ENCODE measurements around the gene CHD1L.
"Not testable (repeated sequence)": the region's sequence is repeated elsewhere in the genome, so short reads cannot be mapped to it uniquely, and the experiment has no call there.

Gene CHD1L

GRCh38 chr1:147326933-147327687 is 84.6 kb downstream of the CHD1L start:
- intact Hi-C loops (cut with micrococcal nuclease); H3K9me3 Mint-ChIP-seq; H3K4me3 Mint-ChIP-seq; H3K4me1 Mint-ChIP-seq (ENCODE audit: low read depth); H3K27me3 Mint-ChIP-seq; H3K36me3 Mint-ChIP-seq (ENCODE audit: low read depth); H3K27ac Mint-ChIP-seq: not testable (repeated sequence)

- Mint-ChIP-seq H3K4me1 (ENCODE audit: low read depth) (no peaks in the 10 kb centered on the region), H3K27me3 (peaks cover 15% of the 10 kb centered on the region), H3K9me3 (no peaks in the 10 kb centered on the region), H3K4me3 (no peak overlapping the region), H3K36me3 (ENCODE audit: low read depth) (no peaks in the 10 kb centered on the region), H3K27ac (no peak overlapping the region)
- intact Hi-C loops (cut with micrococcal nuclease) = no loop called here
Measured at GRCh38 chr1:147334292-147334691, 91.8 kb downstream of the CHD1L start.

GRCh38 chr1:147336291-147336690 is 93.8 kb downstream of the CHD1L start:
- intact Hi-C loops (cut with micrococcal nuclease) = no loop called here
- H3K27me3 Mint-ChIP-seq = peaks cover 13% of the 10 kb centered on the region
- no peaks in the 10 kb centered on the region for H3K36me3 Mint-ChIP-seq (ENCODE audit: low read depth)
- H3K4me3 Mint-ChIP-seq = no peak overlapping the region
- no peaks in the 10 kb centered on the region for H3K4me1 Mint-ChIP-seq (ENCODE audit: low read depth)
- no peak overlapping the region for H3K27ac Mint-ChIP-seq
- H3K9me3 Mint-ChIP-seq = no peaks in the 10 kb centered on the region

GRCh38 chr1:147337040-147337630 is 94.7 kb downstream of the CHD1L start:
- Mint-ChIP-seq H3K4me3 (no peak overlapping the region), H3K36me3 (ENCODE audit: low read depth) (no peaks in the 10 kb centered on the region), H3K27ac (no peak overlapping the region), H3K27me3 (peaks cover 13% of the 10 kb centered on the region), H3K4me1 (ENCODE audit: low read depth) (peaks cover under 1% of the 10 kb centered on the region), H3K9me3 (no peaks in the 10 kb centered on the region)
- intact Hi-C loops (cut with micrococcal nuclease) = no loop called here

- H3K27me3 Mint-ChIP-seq = peaks cover 13% of the 10 kb centered on the region
- H3K4me1 Mint-ChIP-seq (ENCODE audit: low read depth) = peaks cover 5% of the 10 kb centered on the region
- peaks cover under 1% of the 10 kb centered on the region for H3K9me3 Mint-ChIP-seq
- no peak overlapping the region for H3K4me3 Mint-ChIP-seq
- intact Hi-C loops (cut with micrococcal nuclease) = no loop called here
- H3K36me3 Mint-ChIP-seq (ENCODE audit: low read depth) = no peaks in the 10 kb centered on the region
- H3K27ac Mint-ChIP-seq = no peak overlapping the region
Measured at GRCh38 chr1:147338571-147338970, 96.1 kb downstream of the CHD1L start.

- Mint-ChIP-seq H3K27me3 (peaks cover 7% of the 10 kb centered on the region), H3K27ac (no peak overlapping the region)
- intact Hi-C loops (cut with micrococcal nuclease) = no loop called here
Measured at GRCh38 chr1:147341246-147341645, 98.8 kb downstream of the CHD1L start.

More at GRCh38 chr1:147341246-147341645, 98.8 kb downstream of the CHD1L start:
- Mint-ChIP-seq H3K4me1 (ENCODE audit: low read depth) (peaks cover 5% of the 10 kb centered on the region), H3K9me3 (peaks cover 19% of the 10 kb centered on the region), H3K4me3 (no peak overlapping the region), H3K36me3 (ENCODE audit: low read depth) (no peaks in the 10 kb centered on the region)

All from dendritic cell treated with granulocyte-macrophage colony-stimulating factor and Interleukin-4, amounts not matched to agents 40 ng/mL and 50 ng/mL, for 4 days (primary cell).